Erythroblast (primary cell): Measurements from ENCODE around the gene PLCXD1.

Experiments used
- GATA1 ChIP-seq: IDR thresholded peaks from 2 replicates; pipeline ENCODE4 v1.6.1; 2011; ENCODE audit warnings: low read depth, mild to moderate bottlenecking, control low read depth, low read length, moderate library complexity
- POLR2A ChIP-seq: IDR thresholded peaks from 2 replicates; pipeline ENCODE4 v1.6.1; 2011; ENCODE audit warnings: mild to moderate bottlenecking, low read length

DNA sequence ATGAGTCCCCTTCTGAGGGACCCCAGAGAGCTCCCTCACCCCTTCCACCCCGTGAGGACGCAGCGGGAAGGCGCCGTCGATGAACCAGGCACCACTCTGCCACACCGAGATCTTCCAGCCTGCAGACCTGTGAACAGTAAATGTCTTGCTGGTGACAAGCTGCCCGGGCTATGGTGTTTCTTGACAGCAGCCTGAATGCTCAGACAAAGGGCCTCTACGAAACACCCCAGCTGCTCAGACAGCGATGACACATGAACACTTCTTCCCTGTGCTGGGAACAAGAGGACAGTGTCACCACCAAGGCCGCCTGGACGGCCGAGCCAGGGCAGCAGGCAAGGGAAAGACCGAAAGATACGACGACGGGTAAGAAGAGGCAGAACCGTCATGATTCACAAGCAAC, 68.0 kb downstream of the PLCXD1 start:
- TF ChIP-seq POLR2A (no peak), GATA1 (no peak)
